ENCODE data around the gene SNX24.

Gene SNX24

GRCh38 chr5:122919969-122920368, 74.6 kb downstream of the SNX24 start:
- DNase-seq (ENCODE audit: low spot score) = no peak

- no peak for DNase-seq (ENCODE audit: low spot score)
These were observed 76.4 kb downstream of the SNX24 start for GRCh38 chr5:122921826-122922225.

- no peak for DNase-seq (ENCODE audit: low spot score)
These were observed 78.8 kb downstream of the SNX24 start for GRCh38 chr5:122924203-122924602.

- DNase-seq (ENCODE audit: low spot score) = no peak
These were observed 79.4 kb downstream of the SNX24 start for GRCh38 chr5:122924719-122925395.

GRCh38 chr5:122929001-122929400, 83.6 kb downstream of the SNX24 start:
- DNase-seq (ENCODE audit: low spot score) = no peak

GRCh38 chr5:122929980-122930379, 84.6 kb downstream of the SNX24 start:
- DNase-seq (ENCODE audit: low spot score) = no peak

- no peak for DNase-seq (ENCODE audit: low spot score)
These were observed 88.5 kb downstream of the SNX24 start for GRCh38 chr5:122933956-122934355.

GRCh38 chr5:122936088-122936487, 90.7 kb downstream of the SNX24 start:
- DNase-seq (ENCODE audit: low spot score) = no peak

- no peak for DNase-seq (ENCODE audit: low spot score)
These were observed 92.5 kb downstream of the SNX24 start for GRCh38 chr5:122937914-122938313.

GRCh38 chr5:122940890-122941289, 95.5 kb downstream of the SNX24 start:
- DNase-seq (ENCODE audit: low spot score) = no peak

GRCh38 chr5:122941737-122942136, 96.3 kb downstream of the SNX24 start:
- no peak for DNase-seq (ENCODE audit: low spot score)

- no peak for DNase-seq (ENCODE audit: low spot score)
These were observed 96.9 kb downstream of the SNX24 start for GRCh38 chr5:122942164-122942914.

- no peak for DNase-seq (ENCODE audit: low spot score)
These were observed 97.8 kb downstream of the SNX24 start for GRCh38 chr5:122943050-122943698.

GRCh38 chr5:122944051-122944450, 98.6 kb downstream of the SNX24 start:
- DNase-seq (ENCODE audit: low spot score) = no peak

- no peak for DNase-seq (ENCODE audit: low spot score)
These were observed 102.0 kb downstream of the SNX24 start for GRCh38 chr5:122947372-122947771.

GRCh38 chr5:122947772-122948171, 102.4 kb downstream of the SNX24 start:
- no peak for DNase-seq (ENCODE audit: low spot score)

- DNase-seq (ENCODE audit: low spot score) = no peak
These were observed 102.9 kb downstream of the SNX24 start for GRCh38 chr5:122948319-122948718.

- no peak for DNase-seq (ENCODE audit: low spot score)
These were observed 106.2 kb downstream of the SNX24 start for GRCh38 chr5:122951658-122952057.

- DNase-seq (ENCODE audit: low spot score) = no peak
These were observed 109.3 kb downstream of the SNX24 start for GRCh38 chr5:122954719-122955118.

GRCh38 chr5:122957457-122957856, 112.0 kb downstream of the SNX24 start:
- no peak for DNase-seq (ENCODE audit: low spot score)

- no peak for DNase-seq (ENCODE audit: low spot score)
These were observed 114.5 kb downstream of the SNX24 start for GRCh38 chr5:122959740-122960445.

- DNase-seq (ENCODE audit: low spot score) = no peak
These were observed 117.9 kb downstream of the SNX24 start for GRCh38 chr5:122963305-122963704.

GRCh38 chr5:122965111-122965510, 119.7 kb downstream of the SNX24 start:
- DNase-seq (ENCODE audit: low spot score) = no peak

Data from ecto neural progenitor cell (in vitro differentiated cells).